ENCODE data around the gene GPC3. TPM values are rescaled to one million over a fixed set of nuclear protein-coding genes. Genes with fewer than 3 reads are reported as not detected.

The GPC3 gene
- total RNA-seq, 1 experiment from 2014 or later = 32.4 TPM

DNA sequence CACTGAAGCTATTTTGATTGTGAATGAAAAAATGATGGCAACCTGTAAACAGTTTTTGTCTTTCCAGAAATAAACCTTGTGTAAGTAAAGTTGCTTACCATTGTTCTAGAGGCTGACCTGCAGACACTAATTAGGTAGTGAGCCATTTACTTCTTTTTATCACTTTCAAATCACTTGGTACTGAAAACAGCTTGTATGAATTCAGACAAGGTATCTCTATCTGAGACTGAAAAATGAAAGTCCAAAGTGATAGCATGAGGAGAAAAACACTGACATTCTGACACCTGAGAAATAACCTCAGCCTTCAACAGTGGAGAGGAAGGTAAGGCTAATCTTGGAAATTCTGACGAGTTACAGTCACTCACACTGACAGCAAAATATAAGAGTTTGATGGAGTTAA is 238.8 kb downstream of the GPC3 start:
- Mint-ChIP-seq H3K27ac (no peak overlapping the region), H3K36me3 (no peaks in the 10 kb centered on the region), H3K9me3 (no peaks in the 10 kb centered on the region), H3K4me3 (no peak overlapping the region), H3K27me3 (ENCODE audit: low read depth) (no peaks in the 10 kb centered on the region), H3K4me1 (peaks cover 15% of the 10 kb centered on the region)
- POLR2A ChIA-PET = no interaction called here
- ATAC-seq (no peak), DNase-seq (ENCODE audit: low spot score) (no peak)
- CTCF ChIA-PET = interaction anchor here (1.1 kb wide), 1 partner anchor 69 kb away, joined by 3 read pairs; no protein-coding TSS in a partner anchor
- TF ChIP-seq, protein P1, sequence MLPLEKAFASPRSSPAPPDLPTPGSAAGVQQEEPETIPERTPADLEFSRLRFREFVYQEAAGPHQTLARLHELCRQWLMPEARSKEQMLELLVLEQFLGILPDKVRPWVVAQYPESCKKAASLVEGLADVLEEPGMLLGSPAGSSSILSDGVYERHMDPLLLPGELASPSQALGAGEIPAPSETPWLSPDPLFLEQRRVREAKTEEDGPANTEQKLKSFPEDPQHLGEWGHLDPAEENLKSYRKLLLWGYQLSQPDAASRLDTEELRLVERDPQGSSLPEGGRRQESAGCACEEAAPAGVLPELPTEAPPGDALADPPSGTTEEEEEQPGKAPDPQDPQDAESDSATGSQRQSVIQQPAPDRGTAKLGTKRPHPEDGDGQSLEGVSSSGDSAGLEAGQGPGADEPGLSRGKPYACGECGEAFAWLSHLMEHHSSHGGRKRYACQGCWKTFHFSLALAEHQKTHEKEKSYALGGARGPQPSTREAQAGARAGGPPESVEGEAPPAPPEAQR (CRISPR knock-in tag; IDR thresholded peaks at IDR 0.05) = no peak
- TF ChIP-seq, protein P2, sequence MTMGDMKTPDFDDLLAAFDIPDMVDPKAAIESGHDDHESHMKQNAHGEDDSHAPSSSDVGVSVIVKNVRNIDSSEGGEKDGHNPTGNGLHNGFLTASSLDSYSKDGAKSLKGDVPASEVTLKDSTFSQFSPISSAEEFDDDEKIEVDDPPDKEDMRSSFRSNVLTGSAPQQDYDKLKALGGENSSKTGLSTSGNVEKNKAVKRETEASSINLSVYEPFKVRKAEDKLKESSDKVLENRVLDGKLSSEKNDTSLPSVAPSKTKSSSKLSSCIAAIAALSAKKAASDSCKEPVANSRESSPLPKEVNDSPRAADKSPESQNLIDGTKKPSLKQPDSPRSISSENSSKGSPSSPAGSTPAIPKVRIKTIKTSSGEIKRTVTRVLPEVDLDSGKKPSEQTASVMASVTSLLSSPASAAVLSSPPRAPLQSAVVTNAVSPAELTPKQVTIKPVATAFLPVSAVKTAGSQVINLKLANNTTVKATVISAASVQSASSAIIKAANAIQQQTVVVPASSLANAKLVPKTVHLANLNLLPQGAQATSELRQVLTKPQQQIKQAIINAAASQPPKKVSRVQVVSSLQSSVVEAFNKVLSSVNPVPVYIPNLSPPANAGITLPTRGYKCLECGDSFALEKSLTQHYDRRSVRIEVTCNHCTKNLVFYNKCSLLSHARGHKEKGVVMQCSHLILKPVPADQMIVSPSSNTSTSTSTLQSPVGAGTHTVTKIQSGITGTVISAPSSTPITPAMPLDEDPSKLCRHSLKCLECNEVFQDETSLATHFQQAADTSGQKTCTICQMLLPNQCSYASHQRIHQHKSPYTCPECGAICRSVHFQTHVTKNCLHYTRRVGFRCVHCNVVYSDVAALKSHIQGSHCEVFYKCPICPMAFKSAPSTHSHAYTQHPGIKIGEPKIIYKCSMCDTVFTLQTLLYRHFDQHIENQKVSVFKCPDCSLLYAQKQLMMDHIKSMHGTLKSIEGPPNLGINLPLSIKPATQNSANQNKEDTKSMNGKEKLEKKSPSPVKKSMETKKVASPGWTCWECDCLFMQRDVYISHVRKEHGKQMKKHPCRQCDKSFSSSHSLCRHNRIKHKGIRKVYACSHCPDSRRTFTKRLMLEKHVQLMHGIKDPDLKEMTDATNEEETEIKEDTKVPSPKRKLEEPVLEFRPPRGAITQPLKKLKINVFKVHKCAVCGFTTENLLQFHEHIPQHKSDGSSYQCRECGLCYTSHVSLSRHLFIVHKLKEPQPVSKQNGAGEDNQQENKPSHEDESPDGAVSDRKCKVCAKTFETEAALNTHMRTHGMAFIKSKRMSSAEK (CRISPR knock-in tag; IDR thresholded peaks at IDR 0.05; ENCODE audit: borderline replicate concordance) = no peak
- TF ChIP-seq MXD4 (CRISPR knock-in tag; IDR thresholded peaks at IDR 0.05; ENCODE audit: borderline replicate concordance) (no peak), ZNF423 (CRISPR knock-in tag; IDR thresholded peaks at IDR 0.05) (no peak)
- TF ChIP-seq, protein P3, sequence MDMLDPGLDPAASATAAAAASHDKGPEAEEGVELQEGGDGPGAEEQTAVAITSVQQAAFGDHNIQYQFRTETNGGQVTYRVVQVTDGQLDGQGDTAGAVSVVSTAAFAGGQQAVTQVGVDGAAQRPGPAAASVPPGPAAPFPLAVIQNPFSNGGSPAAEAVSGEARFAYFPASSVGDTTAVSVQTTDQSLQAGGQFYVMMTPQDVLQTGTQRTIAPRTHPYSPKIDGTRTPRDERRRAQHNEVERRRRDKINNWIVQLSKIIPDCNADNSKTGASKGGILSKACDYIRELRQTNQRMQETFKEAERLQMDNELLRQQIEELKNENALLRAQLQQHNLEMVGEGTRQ (CRISPR knock-in tag; IDR thresholded peaks at IDR 0.05) = no peak
- TF ChIP-seq, protein P4, sequence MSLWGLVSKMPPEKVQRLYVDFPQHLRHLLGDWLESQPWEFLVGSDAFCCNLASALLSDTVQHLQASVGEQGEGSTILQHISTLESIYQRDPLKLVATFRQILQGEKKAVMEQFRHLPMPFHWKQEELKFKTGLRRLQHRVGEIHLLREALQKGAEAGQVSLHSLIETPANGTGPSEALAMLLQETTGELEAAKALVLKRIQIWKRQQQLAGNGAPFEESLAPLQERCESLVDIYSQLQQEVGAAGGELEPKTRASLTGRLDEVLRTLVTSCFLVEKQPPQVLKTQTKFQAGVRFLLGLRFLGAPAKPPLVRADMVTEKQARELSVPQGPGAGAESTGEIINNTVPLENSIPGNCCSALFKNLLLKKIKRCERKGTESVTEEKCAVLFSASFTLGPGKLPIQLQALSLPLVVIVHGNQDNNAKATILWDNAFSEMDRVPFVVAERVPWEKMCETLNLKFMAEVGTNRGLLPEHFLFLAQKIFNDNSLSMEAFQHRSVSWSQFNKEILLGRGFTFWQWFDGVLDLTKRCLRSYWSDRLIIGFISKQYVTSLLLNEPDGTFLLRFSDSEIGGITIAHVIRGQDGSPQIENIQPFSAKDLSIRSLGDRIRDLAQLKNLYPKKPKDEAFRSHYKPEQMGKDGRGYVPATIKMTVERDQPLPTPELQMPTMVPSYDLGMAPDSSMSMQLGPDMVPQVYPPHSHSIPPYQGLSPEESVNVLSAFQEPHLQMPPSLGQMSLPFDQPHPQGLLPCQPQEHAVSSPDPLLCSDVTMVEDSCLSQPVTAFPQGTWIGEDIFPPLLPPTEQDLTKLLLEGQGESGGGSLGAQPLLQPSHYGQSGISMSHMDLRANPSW (CRISPR knock-in tag; conservative IDR thresholded peaks at IDR 0.05; ENCODE audit: low read depth) = no peak

GRCh38 chrX:133745349-133745748 is 240.0 kb downstream of the GPC3 start:
- H3K4me1 Mint-ChIP-seq = peaks cover 15% of the 10 kb centered on the region
- no peaks in the 10 kb centered on the region for H3K36me3 Mint-ChIP-seq
- no peak for ATAC-seq
- TF ChIP-seq ZNF263 (CRISPR knock-in tag; IDR thresholded peaks at IDR 0.05; ENCODE audit: low read depth) (no peak), ZNF317 (CRISPR knock-in tag; IDR thresholded peaks at IDR 0.05; ENCODE audit: borderline replicate concordance, low read depth) (no peak), GTF2I (CRISPR knock-in tag; conservative IDR thresholded peaks at IDR 0.05) (no peak), ELF4 (CRISPR knock-in tag; IDR thresholded peaks at IDR 0.05; ENCODE audit: low read depth) (no peak), ZNF416 (CRISPR knock-in tag; IDR thresholded peaks at IDR 0.05) (no peak), NFYB (CRISPR knock-in tag; conservative IDR thresholded peaks at IDR 0.05; ENCODE audit: low read depth) (no peak)
- peak overlapping the region; percentile 38; the same call in 1 of the 2 replicates for H3K27ac Mint-ChIP-seq
- H3K4me3 Mint-ChIP-seq = no peak overlapping the region
- CTCF ChIA-PET = interaction anchor here (1.0 to 1.3 kb wide), 4 partner anchors 47 to 281 kb away, joined by 3 to 7 read pairs (median 4); no protein-coding TSS in a partner anchor
- POLR2A ChIA-PET = no interaction called here
- no peaks in the 10 kb centered on the region for H3K9me3 Mint-ChIP-seq
- H3K27me3 Mint-ChIP-seq (ENCODE audit: low read depth) = no peaks in the 10 kb centered on the region
- DNase-seq (ENCODE audit: low spot score) = no peak
